IMR-90 (cell line): ENCODE data around the gene TMEM128. TPM values are rescaled to one million over a fixed set of nuclear protein-coding genes. Genes with fewer than 3 reads are reported as not detected.

Source experiments
- ATAC-seq: fragments of 200-7000 bp; cut with Tn5 transposase; 2 replicates; pipeline ENCODE4 v1.9.1; 2020; ENCODE audit warnings: low read depth, mild to moderate bottlenecking, moderate library complexity
- BruUV-seq: library from RNA; stranded (reverse); fragments of 400-500 nt; replicated peaks from 2 replicates; lab custom pipeline; 2021; lab: Mats Ljungman, UMichigan
- CTCF ChIA-PET: fragments of 300-600 bp; formaldehyde crosslinking; extraction: SDS; loops from one replicate; lab custom pipeline; 2021; ENCODE audit warnings: antibody characterized with exemption; lab: Yijun Ruan, JAX
- POLR2A ChIA-PET: fragments of 300-600 bp; sonication (Branson Sonifier 250); formaldehyde crosslinking; loops from one replicate; lab custom pipeline; 2022; ENCODE audit warnings: antibody characterized with exemption; ENCODE audit not compliant: unreplicated experiment; lab: Charles Lee
- DNase-seq: peaks from one replicate; pipeline ENCODE4 v3.0.0; 2013
- H2AFZ ChIP-seq: replicated peaks from 2 replicates; pipeline ENCODE3; 2013; ENCODE audit warnings: low read length, mild to moderate bottlenecking; ENCODE audit not compliant: poor library complexity
- H2AK5ac ChIP-seq: 2 replicates; pipeline ENCODE4 v1.6.1; 2013; ENCODE audit warnings: low read depth, low read length, inconsistent platforms
- H2AK9ac ChIP-seq: replicated peaks from 2 replicates; pipeline ENCODE3; 2013; ENCODE audit warnings: mild to moderate bottlenecking, low read depth, low read length, moderate library complexity; ENCODE audit not compliant: poor library complexity
- H2BK120ac ChIP-seq: 2 replicates; pipeline ENCODE4 v1.6.1; 2013; ENCODE audit warnings: low read depth, low read length, inconsistent platforms
- H2BK15ac ChIP-seq: 3 replicates; pipeline ENCODE4 v1.6.1; 2013; ENCODE audit warnings: low read depth, low read length, inconsistent platforms
- H2BK20ac ChIP-seq: 2 replicates; pipeline ENCODE4 v1.6.1; 2013; ENCODE audit warnings: low read depth, mild to moderate bottlenecking, inconsistent platforms, low read length, moderate library complexity
- H2BK5ac ChIP-seq: 2 replicates; pipeline ENCODE4 v1.6.1; 2013; ENCODE audit warnings: mild to moderate bottlenecking, low read depth, low read length, inconsistent platforms; ENCODE audit not compliant: poor library complexity, severe bottlenecking
- H3K14ac ChIP-seq: replicated peaks from 2 replicates; pipeline ENCODE4 v1.6.1; 2013; ENCODE audit warnings: low read depth, low read length, inconsistent platforms
- H3K18ac ChIP-seq: 2 replicates; pipeline ENCODE4 v1.6.1; 2013; ENCODE audit warnings: low read depth, low read length, control low read depth
- H3K23ac ChIP-seq: 2 replicates; pipeline ENCODE4 v1.6.1; 2013; ENCODE audit warnings: low read depth, low read length, inconsistent platforms
- H3K27ac ChIP-seq: 2 replicates; pipeline ENCODE4 v1.5.1; 2013; ENCODE audit warnings: mild to moderate bottlenecking, control low read depth, low read length; ENCODE audit not compliant: insufficient read depth
- H3K27me3 ChIP-seq: 2 replicates; pipeline ENCODE4 v1.6.1; 2013; ENCODE audit warnings: low read length; ENCODE audit not compliant: control insufficient read depth, insufficient read depth
- H3K36me3 ChIP-seq: 2 replicates; pipeline ENCODE4 v1.6.1; 2013; ENCODE audit warnings: low read length, mixed read lengths; ENCODE audit not compliant: control insufficient read depth, insufficient read depth
- H3K4ac ChIP-seq: 2 replicates; pipeline ENCODE4 v1.6.1; 2013; ENCODE audit warnings: low read depth, low read length, inconsistent platforms
- H3K4me1 ChIP-seq: 2 replicates; pipeline ENCODE4 v1.6.1; 2013; ENCODE audit warnings: low read length, mixed read lengths; ENCODE audit not compliant: control insufficient read depth, insufficient read depth
- H3K4me2 ChIP-seq: 2 replicates; pipeline ENCODE4 v1.6.1; 2013; ENCODE audit warnings: low read depth, mild to moderate bottlenecking, control low read depth, low read length, moderate library complexity
- H3K4me3 ChIP-seq: 2 replicates; pipeline ENCODE4 v1.5.1; 2013; ENCODE audit warnings: low read depth, mild to moderate bottlenecking, control low read depth, low read length, moderate library complexity; ENCODE audit not compliant: insufficient read depth
- H3K56ac ChIP-seq: 2 replicates; pipeline ENCODE4 v1.6.1; 2013; ENCODE audit warnings: low read length, inconsistent platforms; ENCODE audit not compliant: insufficient read depth; ENCODE audit errors: extremely low read depth
- H3K79me1 ChIP-seq, 2 experiments: 2 replicates each; pipeline ENCODE4 v1.6.1; 2013; ENCODE audit warnings: low read length in 2 of 2, inconsistent platforms in 1 of 2, low read depth in 1 of 2
- H3K9ac ChIP-seq: 2 replicates; pipeline ENCODE4 v1.6.1; 2013; ENCODE audit warnings: low read depth, low read length, control low read depth
- H3K9me1 ChIP-seq: 2 replicates; pipeline ENCODE4 v1.6.1; 2013; ENCODE audit warnings: low read length, inconsistent platforms; ENCODE audit not compliant: insufficient read depth
- H3K9me3 ChIP-seq: 2 replicates; pipeline ENCODE4 v1.6.1; 2013; ENCODE audit warnings: low read length; ENCODE audit not compliant: control insufficient read depth, insufficient read depth
- H4K20me1 ChIP-seq: 2 replicates; pipeline ENCODE4 v1.6.1; 2013; ENCODE audit warnings: low read length, inconsistent platforms; ENCODE audit not compliant: insufficient read depth
- H4K5ac ChIP-seq: 2 replicates; pipeline ENCODE4 v1.6.1; 2013; ENCODE audit warnings: mild to moderate bottlenecking, low read depth, low read length, control low read depth
- H4K8ac ChIP-seq, 2 experiments: 2 replicates each; pipeline ENCODE4 v1.6.1; 2013; ENCODE audit warnings: low read depth in 2 of 2, low read length in 2 of 2, control low read depth in 1 of 2, inconsistent platforms in 1 of 2
- H4K91ac ChIP-seq: 2 replicates; pipeline ENCODE4 v1.6.1; 2013; ENCODE audit warnings: low read depth, low read length, inconsistent platforms; ENCODE audit not compliant: insufficient read depth
- BHLHE40 ChIP-seq: fragments of 150-350 bp; IDR thresholded peaks from 2 replicates; pipeline ENCODE4 v1.6.1; 2016; ENCODE audit warnings: mild to moderate bottlenecking, low read depth, low read length
- CEBPB ChIP-seq: IDR thresholded peaks from 2 replicates; pipeline ENCODE4 v1.6.1; 2012; ENCODE audit warnings: low read depth, low read length, improper control_type of control experiment
- CHD1 ChIP-seq: IDR thresholded peaks from 2 replicates; pipeline ENCODE4 v1.6.1; 2012; ENCODE audit warnings: low read depth, low read length, improper control_type of control experiment
- FOS ChIP-seq: fragments of 150-350 bp; IDR thresholded peaks from 2 replicates; pipeline ENCODE4 v1.6.1; 2016; ENCODE audit warnings: low read depth, low read length
- MAFK ChIP-seq: IDR thresholded peaks from 2 replicates; pipeline ENCODE4 v1.6.1; 2012; ENCODE audit warnings: low read depth, low read length, improper control_type of control experiment
- MAZ ChIP-seq: IDR thresholded peaks from 2 replicates; pipeline ENCODE4 v1.6.1; 2012; ENCODE audit warnings: low read depth, mild to moderate bottlenecking, low read length, improper control_type of control experiment, moderate library complexity, borderline replicate concordance
- MXI1 ChIP-seq: IDR thresholded peaks from 2 replicates; pipeline ENCODE4 v1.6.1; 2012; ENCODE audit warnings: low read depth, mild to moderate bottlenecking, low read length, moderate library complexity, borderline replicate concordance
- NFE2L2 ChIP-seq: fragments of 150-350 bp; IDR thresholded peaks from 2 replicates; pipeline ENCODE4 v1.6.1; 2016; ENCODE audit warnings: low read depth, mild to moderate bottlenecking, low read length
- POLR2A ChIP-seq: IDR thresholded peaks from 2 replicates; pipeline ENCODE4 v1.6.1; 2012; ENCODE audit warnings: mild to moderate bottlenecking, low read depth, low read length
- RAD21 ChIP-seq: IDR thresholded peaks from 2 replicates; pipeline ENCODE4 v1.6.1; 2012; ENCODE audit warnings: low read length, improper control_type of control experiment
- RCOR1 ChIP-seq: IDR thresholded peaks from 2 replicates; pipeline ENCODE4 v1.6.1; 2012; ENCODE audit warnings: mild to moderate bottlenecking, low read length, improper control_type of control experiment; ENCODE audit not compliant: insufficient replicate concordance
- RFX5 ChIP-seq: IDR thresholded peaks from 2 replicates; pipeline ENCODE4 v1.8.0; 2012; ENCODE audit warnings: low read depth, mild to moderate bottlenecking, low read length, moderate library complexity
- SMC3 ChIP-seq: fragments of 150-350 bp; IDR thresholded peaks from 2 replicates; pipeline ENCODE4 v1.6.1; 2016; ENCODE audit warnings: low read depth, mild to moderate bottlenecking, antibody characterized with exemption, low read length, moderate library complexity
- USF2 ChIP-seq: fragments of 150-350 bp; IDR thresholded peaks from 2 replicates; pipeline ENCODE4 v1.6.1; 2017; ENCODE audit warnings: mild to moderate bottlenecking, antibody characterized with exemption, low read length, low read depth
- WGBS, 2 experiments: methylation state at CpG; one replicate each; pipeline versions ENCODE4 v1.1.5 to v1.1.7; 2013; ENCODE audit warnings: missing lambda C conversion rate in 2 of 2; ENCODE audit not compliant: insufficient read length in 1 of 2; ENCODE audit errors: extremely low coverage in 2 of 2; 5-methylcytosine and 5-hydroxymethylcytosine counted together
- dilution Hi-C: fragments of 300-500 bp; cut with HindIII; formaldehyde crosslinking; loops from one replicate; pipeline ENCODE4 v1.14.3; 2018; ENCODE audit warnings: low sequenced_read_pairs; ENCODE audit not compliant: unreplicated experiment
- in situ Hi-C: fragments of 300-500 bp; cut with MboI; formaldehyde crosslinking; loops from 3 replicates; pipeline ENCODE4 v1.14.3; 2019; ENCODE audit warnings: low sequenced_read_pairs, inconsistent platforms, mixed read lengths
- intact Hi-C: fragments of 100-400 bp; cut with micrococcal nuclease; formaldehyde crosslinking; loops from 2 replicates; pipeline ENCODE4 v1.10.0; 2022
- polyA plus RNA-seq, 3 experiments: library from polyadenylated mRNA; depleted of rRNA; stranded (reverse); fragments of >200 nt; gene quantifications; 2 replicates each; pipeline ENCODE4 v1.2.3, GENCODE V29; 2012; ENCODE audit warnings: low replicate concordance in 1 of 3
- total RNA-seq: library from RNA; depleted of rRNA; stranded (reverse); fragments of >200 nt; gene quantifications from 2 replicates; pipeline ENCODE4 v1.2.3, GENCODE V29; 2012

Gene TMEM128
- total and polyA plus RNA-seq, 2 of the 4 experiments (the other 2 are of a cell fraction): 21.9 to 22.6 TPM

GRCh38 chr4:4204401-4204745 lies 43.6 kb downstream of the TMEM128 start:
- dilution Hi-C loops: no loop called here
- intact Hi-C loops: no loop called here
- no peak overlapping the region for H4K91ac ChIP-seq
- no peak overlapping the region for H2BK20ac ChIP-seq
- H3K4me2 ChIP-seq: no peak overlapping the region
- no peak overlapping the region for H3K18ac ChIP-seq
- no peak overlapping the region for H3K14ac ChIP-seq
- no peak overlapping the region for H2AFZ ChIP-seq
- H3K56ac ChIP-seq: no peak overlapping the region
- H4K20me1 ChIP-seq: no peaks in the 10 kb centered on the region
- no CpG with 5 or more reads among the region's 3 CpGs for WGBS, 2 experiments
- H2AK5ac ChIP-seq: no peak overlapping the region
- no peaks in the 10 kb centered on the region for H3K9me1 ChIP-seq
- H3K4me3 ChIP-seq: no peak overlapping the region
- no peak overlapping the region for H3K27ac ChIP-seq
- no peaks in the 10 kb centered on the region for H3K79me1 ChIP-seq
- peaks cover 9% of the 10 kb centered on the region for H3K27me3 ChIP-seq
- ATAC-seq (no peak), DNase-seq (no peak)
- no TSS peak for BruUV-seq
- in situ Hi-C loops: no loop called here
- TF ChIP-seq MAFK (no peak), MAZ (no peak), FOS (no peak), RFX5 (no peak), CEBPB (no peak), POLR2A (no peak), NFE2L2 (no peak), RAD21 (no peak), CHD1 (no peak), SMC3 (no peak), BHLHE40 (no peak), RCOR1 (no peak), USF2 (no peak), MXI1 (no peak)
- H4K8ac ChIP-seq: no peak overlapping the region
- H3K4me1 ChIP-seq: no peaks in the 10 kb centered on the region
- no peak overlapping the region for H2BK5ac ChIP-seq
- H2BK15ac ChIP-seq: no peak overlapping the region
- ChIA-PET POLR2A (no interaction called here), CTCF (no interaction called here)
- H3K4ac ChIP-seq: no peak overlapping the region
- H2BK120ac ChIP-seq: no peak overlapping the region
- no peak overlapping the region for H3K9ac ChIP-seq
- H3K23ac ChIP-seq: no peak overlapping the region
- no peak overlapping the region for H4K5ac ChIP-seq
- no peak overlapping the region for H2AK9ac ChIP-seq
- H3K9me3 ChIP-seq: no peaks in the 10 kb centered on the region
- H3K36me3 ChIP-seq: no peaks in the 10 kb centered on the region
